K562 (cell line): ENCODE data around the gene TRIM27. TPM values are rescaled to one million over a fixed set of nuclear protein-coding genes. Genes with fewer than 3 reads are reported as not detected.

Experiments used
- CAMTA2 ChIP-seq: fragments of 250-450 bp; sonication (Bioruptor Pico); conservative IDR thresholded peaks from 2 replicates; pipeline ENCODE4 v1.5.1; 2022
- ELF4 ChIP-seq: fragments of 450-650 bp; formaldehyde crosslinking; IDR thresholded peaks from 2 replicates; pipeline ENCODE4 v1.4.0; 2022; ENCODE audit warnings: missing genetic modification characterization
- EWSR1 ChIP-seq: fragments of 450-650 bp; IDR thresholded peaks from 2 replicates; pipeline ENCODE4 v1.6.1; 2018; ENCODE audit warnings: borderline replicate concordance, mild to moderate bottlenecking, low read depth, moderate library complexity; ENCODE audit not compliant: partially characterized antibody
- GABPA ChIP-seq: fragments of 200-800 bp; sonication (Bioruptor generic); conservative IDR thresholded peaks from 2 replicates; pipeline ENCODE4 v1.6.1; 2016; ENCODE audit warnings: low read depth, missing genetic modification characterization, missing compliant biosample characterization
- HDAC1 ChIP-seq, 2 experiments: fragments of 450-650 bp; IDR thresholded peaks; 2 replicates each; pipeline ENCODE4 v1.6.1; 2016 to 2017; ENCODE audit warnings: inconsistent platforms in 1 of 2, mild to moderate bottlenecking in 1 of 2, moderate library complexity in 1 of 2
- HLTF ChIP-seq: fragments of 450-650 bp; IDR thresholded peaks from 2 replicates; pipeline ENCODE4 v1.6.1; 2016
- HSF4 ChIP-seq: fragments of 250-450 bp; sonication (Bioruptor Pico); IDR thresholded peaks from 2 replicates; pipeline ENCODE4 v2.1.2; 2022; ENCODE audit warnings: mild to moderate bottlenecking, moderate library complexity, borderline replicate concordance
- MTF1 ChIP-seq: fragments of 250-450 bp; sonication (Bioruptor Pico); IDR thresholded peaks from 2 replicates; pipeline ENCODE4 v1.9.0; 2021; ENCODE audit warnings: moderate library complexity, mild to moderate bottlenecking, inconsistent platforms, borderline replicate concordance
- NEUROD1 ChIP-seq: fragments of 150-350 bp; IDR thresholded peaks from 2 replicates; pipeline ENCODE4 v1.6.1; 2014; ENCODE audit warnings: borderline replicate concordance, low read length, low read depth; ENCODE audit not compliant: partially characterized antibody
- SIN3A ChIP-seq, 2 experiments: fragments of 150-350 bp in 1 of 2; IDR thresholded peaks; 2 replicates each; pipeline ENCODE4 v1.6.1; 2011 to 2016; ENCODE audit warnings: borderline replicate concordance in 2 of 2, low read depth in 2 of 2, low read length in 2 of 2, mild to moderate bottlenecking in 2 of 2, moderate library complexity in 2 of 2; ENCODE audit not compliant: control insufficient read depth in 1 of 2
- TBL1XR1 ChIP-seq, 2 experiments: IDR thresholded peaks; 2 replicates each; pipeline ENCODE4 v1.6.1; 2012; ENCODE audit warnings: improper control_type of control experiment in 2 of 2, low read length in 2 of 2, mild to moderate bottlenecking in 1 of 2
- ZBED1 ChIP-seq: IDR thresholded peaks from 2 replicates; pipeline ENCODE4 v1.6.1; 2014
- ZNF133 ChIP-seq: fragments of 250-450 bp; sonication (Bioruptor Pico); IDR thresholded peaks from 2 replicates; pipeline ENCODE4 v1.4.0; 2020; ENCODE audit warnings: mild to moderate bottlenecking
- ZNF75A ChIP-seq: fragments of 450-650 bp; formaldehyde crosslinking; IDR thresholded peaks from 2 replicates; pipeline ENCODE4 v1.4.0; 2020; ENCODE audit warnings: mild to moderate bottlenecking
- polyA plus RNA-seq, 8 experiments: library from polyadenylated mRNA; depleted of rRNA in 4 of 8; stranded (reverse) in 5 of 8; unstranded in 3 of 8; fragments of >200 nt; fragmentation: Nextera tagmentation in 2 of 8; fragmentation: Illumina TruSeq in 1 of 8; extraction: Ambion mirVana in 2 of 8; extraction: Trizol in 1 of 8; gene quantifications; 2 replicates each; pipeline versions ENCODE4 v1.2.1 to v1.2.3, GENCODE V29; 2011 to 2014; ENCODE audit warnings: inconsistent platforms in 1 of 8, missing spikeins in 1 of 8
- total RNA-seq, 7 experiments: library from RNA; depleted of rRNA in 6 of 7; stranded (reverse); fragments of >200 nt in 6 of 7; fragmentation: Illumina TruSeq in 2 of 7; extraction: Trizol in 2 of 7; gene quantifications; 2 replicates each; pipeline versions ENCODE4 v1.2.1 to v1.2.3, GENCODE V29; 2011 to 2021; ENCODE audit warnings: low replicate concordance in 1 of 7
- TF ChIP-seq, protein P1 (sequence below): sonication (generic); formaldehyde crosslinking; IDR thresholded peaks from 2 replicates; pipeline ENCODE4 v1.8.0; 2022; ENCODE audit warnings: mild to moderate bottlenecking, missing genetic modification reagents
- TF ChIP-seq, protein P2 (sequence below): fragments of 250-450 bp; sonication (Bioruptor Pico); IDR thresholded peaks from 2 replicates; pipeline ENCODE4 v1.8.0; 2021; ENCODE audit warnings: moderate library complexity, mild to moderate bottlenecking, inconsistent platforms
- TF ChIP-seq, protein P3 (sequence below): fragments of 450-650 bp; formaldehyde crosslinking; IDR thresholded peaks from 2 replicates; pipeline ENCODE4 v1.4.0; 2020; ENCODE audit warnings: mild to moderate bottlenecking, moderate library complexity
- TF ChIP-seq, protein P4 (sequence below): fragments of 450-650 bp; IDR thresholded peaks from 2 replicates; pipeline ENCODE4 v1.6.1; 2017; ENCODE audit warnings: antibody characterized with exemption
- TF ChIP-seq, protein P5 (sequence below), 2 experiments: IDR thresholded peaks; 2 replicates each; pipeline ENCODE4 v1.6.1; 2011; ENCODE audit warnings: borderline replicate concordance in 1 of 2, control low read depth in 1 of 2, low read depth in 1 of 2, low read length in 1 of 2, mild to moderate bottlenecking in 1 of 2, mixed read lengths in 1 of 2, moderate library complexity in 1 of 2; ENCODE audit not compliant: insufficient read depth in 1 of 2, insufficient read length in 1 of 2, poor library complexity in 1 of 2, severe bottlenecking in 1 of 2; ENCODE audit errors: extremely low read depth in 1 of 2

The TRIM27 gene
- total and polyA plus RNA-seq, 9 of the 15 experiments (the other 6 are each of a cell fraction or from before 2014, with no cell fraction given) = 37.7 to 235 (median 122) TPM

DNA sequence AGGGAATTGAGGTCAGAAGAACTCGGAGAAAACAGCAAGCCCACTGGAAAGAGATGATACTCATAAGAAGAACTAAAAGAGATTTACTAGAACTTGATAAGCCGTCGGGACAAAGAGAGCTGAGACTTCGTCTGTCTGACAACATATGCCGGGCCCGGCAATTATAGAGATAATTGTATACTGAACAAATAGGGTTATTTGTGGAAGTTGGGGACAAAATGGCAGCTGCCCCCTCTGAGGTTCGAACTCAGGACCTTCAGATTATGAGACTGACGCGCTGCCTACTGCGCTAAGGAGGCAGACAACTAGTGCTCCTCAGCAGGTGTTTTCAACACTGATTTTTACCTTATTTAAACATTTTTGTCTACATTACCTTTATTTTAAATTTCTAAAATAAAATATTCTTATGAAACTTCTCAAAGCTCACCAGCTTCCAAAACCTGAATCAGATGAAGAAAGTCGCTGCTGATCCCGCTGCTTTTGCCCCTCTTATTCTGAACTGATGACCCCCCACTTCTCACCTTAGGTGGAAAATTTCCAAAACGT is 29.3 kb upstream of the TRIM27 start (continued):
- TF ChIP-seq, protein P1, sequence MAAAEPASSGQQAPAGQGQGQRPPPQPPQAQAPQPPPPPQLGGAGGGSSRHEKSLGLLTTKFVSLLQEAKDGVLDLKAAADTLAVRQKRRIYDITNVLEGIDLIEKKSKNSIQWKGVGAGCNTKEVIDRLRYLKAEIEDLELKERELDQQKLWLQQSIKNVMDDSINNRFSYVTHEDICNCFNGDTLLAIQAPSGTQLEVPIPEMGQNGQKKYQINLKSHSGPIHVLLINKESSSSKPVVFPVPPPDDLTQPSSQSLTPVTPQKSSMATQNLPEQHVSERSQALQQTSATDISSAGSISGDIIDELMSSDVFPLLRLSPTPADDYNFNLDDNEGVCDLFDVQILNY (CRISPR knock-in tag) = no peak
- TF ChIP-seq HLTF (0 out of 2 replicates have a peak, but pooled peaks have one; percentile 14), NEUROD1 (no peak), HDAC1 (IDR thresholded peaks at IDR 0.05) (peak in 1 of 2 experiments; percentile 94; a peak in 2 of 4 replicates), SIN3A (IDR thresholded peaks at IDR 0.05; ENCODE audit: borderline replicate concordance in 2 of 2, control insufficient read depth in 1 of 2, low read depth in 2 of 2, low read length in 2 of 2) (no peak), ELF4 (CRISPR knock-in tag) (no peak), ZNF75A (no peak), HSF4 (CRISPR knock-in tag) (no peak), GABPA (tag) (peak; percentile 24; the same call in 1 of the 2 replicates), TBL1XR1 (IDR thresholded peaks at IDR 0.05; ENCODE audit: low read length in 2 of 2) (peak in 1 of 2 experiments; percentile 89; a peak in 3 of 4 replicates), EWSR1 (no peak), CAMTA2 (no peak), MTF1 (no peak), ZNF133 (CRISPR knock-in tag) (no peak), ZBED1 (no peak; the same call in 1 of the 2 replicates)
- TF ChIP-seq, protein P2, sequence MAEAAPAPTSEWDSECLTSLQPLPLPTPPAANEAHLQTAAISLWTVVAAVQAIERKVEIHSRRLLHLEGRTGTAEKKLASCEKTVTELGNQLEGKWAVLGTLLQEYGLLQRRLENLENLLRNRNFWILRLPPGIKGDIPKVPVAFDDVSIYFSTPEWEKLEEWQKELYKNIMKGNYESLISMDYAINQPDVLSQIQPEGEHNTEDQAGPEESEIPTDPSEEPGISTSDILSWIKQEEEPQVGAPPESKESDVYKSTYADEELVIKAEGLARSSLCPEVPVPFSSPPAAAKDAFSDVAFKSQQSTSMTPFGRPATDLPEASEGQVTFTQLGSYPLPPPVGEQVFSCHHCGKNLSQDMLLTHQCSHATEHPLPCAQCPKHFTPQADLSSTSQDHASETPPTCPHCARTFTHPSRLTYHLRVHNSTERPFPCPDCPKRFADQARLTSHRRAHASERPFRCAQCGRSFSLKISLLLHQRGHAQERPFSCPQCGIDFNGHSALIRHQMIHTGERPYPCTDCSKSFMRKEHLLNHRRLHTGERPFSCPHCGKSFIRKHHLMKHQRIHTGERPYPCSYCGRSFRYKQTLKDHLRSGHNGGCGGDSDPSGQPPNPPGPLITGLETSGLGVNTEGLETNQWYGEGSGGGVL = no peak
- TF ChIP-seq, protein P3, sequence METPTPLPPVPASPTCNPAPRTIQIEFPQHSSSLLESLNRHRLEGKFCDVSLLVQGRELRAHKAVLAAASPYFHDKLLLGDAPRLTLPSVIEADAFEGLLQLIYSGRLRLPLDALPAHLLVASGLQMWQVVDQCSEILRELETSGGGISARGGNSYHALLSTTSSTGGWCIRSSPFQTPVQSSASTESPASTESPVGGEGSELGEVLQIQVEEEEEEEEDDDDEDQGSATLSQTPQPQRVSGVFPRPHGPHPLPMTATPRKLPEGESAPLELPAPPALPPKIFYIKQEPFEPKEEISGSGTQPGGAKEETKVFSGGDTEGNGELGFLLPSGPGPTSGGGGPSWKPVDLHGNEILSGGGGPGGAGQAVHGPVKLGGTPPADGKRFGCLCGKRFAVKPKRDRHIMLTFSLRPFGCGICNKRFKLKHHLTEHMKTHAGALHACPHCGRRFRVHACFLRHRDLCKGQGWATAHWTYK (CRISPR knock-in tag) = no peak
- TF ChIP-seq, protein P4, sequence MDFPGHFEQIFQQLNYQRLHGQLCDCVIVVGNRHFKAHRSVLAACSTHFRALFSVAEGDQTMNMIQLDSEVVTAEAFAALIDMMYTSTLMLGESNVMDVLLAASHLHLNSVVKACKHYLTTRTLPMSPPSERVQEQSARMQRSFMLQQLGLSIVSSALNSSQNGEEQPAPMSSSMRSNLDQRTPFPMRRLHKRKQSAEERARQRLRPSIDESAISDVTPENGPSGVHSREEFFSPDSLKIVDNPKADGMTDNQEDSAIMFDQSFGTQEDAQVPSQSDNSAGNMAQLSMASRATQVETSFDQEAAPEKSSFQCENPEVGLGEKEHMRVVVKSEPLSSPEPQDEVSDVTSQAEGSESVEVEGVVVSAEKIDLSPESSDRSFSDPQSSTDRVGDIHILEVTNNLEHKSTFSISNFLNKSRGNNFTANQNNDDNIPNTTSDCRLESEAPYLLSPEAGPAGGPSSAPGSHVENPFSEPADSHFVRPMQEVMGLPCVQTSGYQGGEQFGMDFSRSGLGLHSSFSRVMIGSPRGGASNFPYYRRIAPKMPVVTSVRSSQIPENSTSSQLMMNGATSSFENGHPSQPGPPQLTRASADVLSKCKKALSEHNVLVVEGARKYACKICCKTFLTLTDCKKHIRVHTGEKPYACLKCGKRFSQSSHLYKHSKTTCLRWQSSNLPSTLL = peak; percentile 76
- TF ChIP-seq, protein P5, sequence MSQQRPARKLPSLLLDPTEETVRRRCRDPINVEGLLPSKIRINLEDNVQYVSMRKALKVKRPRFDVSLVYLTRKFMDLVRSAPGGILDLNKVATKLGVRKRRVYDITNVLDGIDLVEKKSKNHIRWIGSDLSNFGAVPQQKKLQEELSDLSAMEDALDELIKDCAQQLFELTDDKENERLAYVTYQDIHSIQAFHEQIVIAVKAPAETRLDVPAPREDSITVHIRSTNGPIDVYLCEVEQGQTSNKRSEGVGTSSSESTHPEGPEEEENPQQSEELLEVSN (IDR thresholded peaks at IDR 0.05; ENCODE audit: borderline replicate concordance in 1 of 2, extremely low read depth in 1 of 2, insufficient read depth in 1 of 2, insufficient read length in 1 of 2, low read depth in 1 of 2, low read length in 1 of 2, poor library complexity in 1 of 2, severe bottlenecking in 1 of 2) = peak in 1 of 2 experiments; percentile 44
